ENCODE data around the gene AIG1.

DNA sequence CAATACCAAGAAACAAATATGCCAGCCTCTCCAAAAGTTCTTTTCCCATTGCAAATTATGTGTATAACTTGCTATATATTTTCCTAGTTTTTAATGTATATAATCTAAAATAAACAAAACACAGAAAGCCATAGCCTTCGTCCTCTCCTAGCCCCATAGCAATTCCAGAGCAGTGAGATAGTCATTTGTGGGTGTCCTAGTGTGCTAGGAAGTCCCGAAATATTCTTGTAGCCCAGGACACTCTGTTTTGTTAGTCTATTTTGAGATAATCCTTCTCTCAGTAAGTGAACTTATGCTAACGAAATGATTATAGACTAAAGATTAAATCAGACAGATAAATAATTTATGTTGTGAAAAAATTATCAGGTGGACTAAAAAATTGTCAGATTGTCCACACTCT lies 90.7 kb downstream of the AIG1 start:
- TF ChIP-seq, protein P1, sequence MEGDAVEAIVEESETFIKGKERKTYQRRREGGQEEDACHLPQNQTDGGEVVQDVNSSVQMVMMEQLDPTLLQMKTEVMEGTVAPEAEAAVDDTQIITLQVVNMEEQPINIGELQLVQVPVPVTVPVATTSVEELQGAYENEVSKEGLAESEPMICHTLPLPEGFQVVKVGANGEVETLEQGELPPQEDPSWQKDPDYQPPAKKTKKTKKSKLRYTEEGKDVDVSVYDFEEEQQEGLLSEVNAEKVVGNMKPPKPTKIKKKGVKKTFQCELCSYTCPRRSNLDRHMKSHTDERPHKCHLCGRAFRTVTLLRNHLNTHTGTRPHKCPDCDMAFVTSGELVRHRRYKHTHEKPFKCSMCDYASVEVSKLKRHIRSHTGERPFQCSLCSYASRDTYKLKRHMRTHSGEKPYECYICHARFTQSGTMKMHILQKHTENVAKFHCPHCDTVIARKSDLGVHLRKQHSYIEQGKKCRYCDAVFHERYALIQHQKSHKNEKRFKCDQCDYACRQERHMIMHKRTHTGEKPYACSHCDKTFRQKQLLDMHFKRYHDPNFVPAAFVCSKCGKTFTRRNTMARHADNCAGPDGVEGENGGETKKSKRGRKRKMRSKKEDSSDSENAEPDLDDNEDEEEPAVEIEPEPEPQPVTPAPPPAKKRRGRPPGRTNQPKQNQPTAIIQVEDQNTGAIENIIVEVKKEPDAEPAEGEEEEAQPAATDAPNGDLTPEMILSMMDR (IDR thresholded peaks at IDR 0.05) = no peak
- TF ChIP-seq POLR2A (IDR thresholded peaks at IDR 0.05) (no peak), EP300 (IDR thresholded peaks at IDR 0.05) (no peak), POLR2AphosphoS5 (IDR thresholded peaks at IDR 0.05) (no peak)
